Measurements from ENCODE around the gene TTC7B.

DNA sequence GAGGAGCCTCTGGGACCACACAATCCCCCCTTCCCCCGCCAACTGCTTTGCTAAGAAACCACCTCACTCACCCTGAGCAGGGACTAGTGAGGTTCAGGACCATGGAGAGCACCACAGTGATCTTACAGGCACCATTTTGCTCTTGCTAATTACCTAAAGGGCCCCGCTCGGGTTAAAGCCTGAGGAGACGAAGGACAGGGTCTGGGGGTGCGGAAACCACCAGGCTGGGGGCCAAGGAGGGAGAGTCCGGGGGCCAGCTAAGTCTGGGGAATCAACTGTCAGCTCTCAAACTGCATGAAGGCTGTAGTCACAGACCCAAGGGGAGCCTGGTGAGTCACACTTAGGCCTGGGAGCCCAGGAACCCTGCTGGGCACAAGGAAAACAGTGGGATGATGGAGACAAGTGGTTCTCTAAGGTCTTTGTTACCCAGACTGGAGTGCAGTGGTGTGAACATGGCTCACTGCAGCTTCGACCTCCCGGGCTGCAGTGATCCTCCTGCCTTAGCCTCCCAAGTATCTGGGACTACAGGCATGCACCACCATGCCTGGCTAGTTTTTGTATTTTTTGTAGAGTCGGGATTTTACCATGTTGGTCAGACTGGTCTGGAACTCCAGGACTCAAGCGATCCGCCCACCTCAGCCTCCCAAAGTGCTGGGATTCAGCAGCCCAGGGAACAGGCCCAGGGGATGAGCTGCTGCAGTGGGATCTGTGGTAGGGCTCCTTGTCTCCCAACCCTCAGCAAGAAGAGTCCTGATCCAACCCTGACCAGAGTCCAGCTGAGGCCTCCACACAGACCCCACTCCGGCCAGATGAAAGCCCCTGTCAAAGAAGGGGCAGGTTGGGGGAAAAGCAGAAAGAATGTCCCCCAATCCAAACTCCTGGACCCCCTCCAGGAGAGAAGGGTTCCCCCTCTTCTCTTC, 320.6 kb downstream of the TTC7B start:
- TF ChIP-seq POLR2AphosphoS5 (IDR thresholded peaks at IDR 0.05; ENCODE audit: low read depth, low read length) (no peak), TAF1 (IDR thresholded peaks at IDR 0.05; ENCODE audit: borderline replicate concordance, low read depth, low read length) (no peak)
